Measurements from ENCODE around the gene ZNF282.

Gene ZNF282

GRCh38 chr7:149172534-149172920 is 22.8 kb upstream of the ZNF282 start:
- TF ChIP-seq CTCF (IDR thresholded peaks at IDR 0.05; ENCODE audit: control extremely low read depth, extremely low read depth, low read depth, missing control alignments) = no peak
- DNase-seq (ENCODE audit: extremely low spot score) = no peak
- ChIA-PET POLR2A (no interaction called here), CTCF (no interaction called here)

GRCh38 chr7:149175150-149175549 is 20.2 kb upstream of the ZNF282 start:
- DNase-seq (ENCODE audit: extremely low spot score) = no peak
- CTCF ChIA-PET = interaction anchor here (0.6 to 1.9 kb wide), 4 partner anchors 10 to 110 kb away, joined by 3 to 11 read pairs (median 6); partner anchors contain the start of genes ZNF282 and ZNF398
- POLR2A ChIA-PET = no interaction called here
- TF ChIP-seq CTCF (IDR thresholded peaks at IDR 0.05; ENCODE audit: control extremely low read depth, extremely low read depth, low read depth, missing control alignments) = no peak

- DNase-seq (ENCODE audit: extremely low spot score) = no peak
- no peak for TF ChIP-seq CTCF (IDR thresholded peaks at IDR 0.05; ENCODE audit: control extremely low read depth, extremely low read depth, low read depth, missing control alignments)
- ChIA-PET POLR2A (no interaction called here), CTCF (interaction anchor here (0.9 to 2.2 kb wide), 6 partner anchors 9 to 32 kb away, joined by 3 to 7 read pairs (median 4); partner anchors contain the start of genes ZNF282 and ZNF398)
Observed at GRCh38 chr7:149179241-149179640, 16.1 kb upstream of the ZNF282 start.

- ChIA-PET CTCF (interaction anchor here (1.0 to 2.3 kb wide), 6 partner anchors 8 to 34 kb away, joined by 3 to 8 read pairs (median 4); partner anchors contain the start of gene ZNF398), POLR2A (no interaction called here)
- no peak for TF ChIP-seq CTCF (IDR thresholded peaks at IDR 0.05; ENCODE audit: control extremely low read depth, extremely low read depth, low read depth, missing control alignments)
- no peak for DNase-seq (ENCODE audit: extremely low spot score)
Observed at GRCh38 chr7:149180722-149181449, 14.5 kb upstream of the ZNF282 start.

GRCh38 chr7:149181450-149181790 is 13.9 kb upstream of the ZNF282 start:
- POLR2A ChIA-PET = no interaction called here
- CTCF ChIA-PET = interaction anchor here (1.7 to 2.3 kb wide), 3 partner anchors 11 to 34 kb away, joined by 3 to 8 read pairs (median 6); partner anchors contain the start of gene ZNF398
- no peak for TF ChIP-seq CTCF (IDR thresholded peaks at IDR 0.05; ENCODE audit: control extremely low read depth, extremely low read depth, low read depth, missing control alignments)
- no peak for DNase-seq (ENCODE audit: extremely low spot score)

- ChIA-PET POLR2A (no interaction called here), CTCF (interaction anchor here (1.0 to 2.1 kb wide), 3 partner anchors 11 to 283 kb away, joined by 3 to 9 read pairs (median 5); partner anchors contain the start of genes ZNF282 and ZNF398)
- TF ChIP-seq CTCF (IDR thresholded peaks at IDR 0.05; ENCODE audit: control extremely low read depth, extremely low read depth, low read depth, missing control alignments) = no peak
- DNase-seq (ENCODE audit: extremely low spot score) = no peak
Observed at GRCh38 chr7:149184274-149184673, 11.1 kb upstream of the ZNF282 start.
